Measurements from ENCODE around the gene SERPINB12.

The SERPINB12 gene, protein sequence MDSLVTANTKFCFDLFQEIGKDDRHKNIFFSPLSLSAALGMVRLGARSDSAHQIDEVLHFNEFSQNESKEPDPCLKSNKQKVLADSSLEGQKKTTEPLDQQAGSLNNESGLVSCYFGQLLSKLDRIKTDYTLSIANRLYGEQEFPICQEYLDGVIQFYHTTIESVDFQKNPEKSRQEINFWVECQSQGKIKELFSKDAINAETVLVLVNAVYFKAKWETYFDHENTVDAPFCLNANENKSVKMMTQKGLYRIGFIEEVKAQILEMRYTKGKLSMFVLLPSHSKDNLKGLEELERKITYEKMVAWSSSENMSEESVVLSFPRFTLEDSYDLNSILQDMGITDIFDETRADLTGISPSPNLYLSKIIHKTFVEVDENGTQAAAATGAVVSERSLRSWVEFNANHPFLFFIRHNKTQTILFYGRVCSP

DNA sequence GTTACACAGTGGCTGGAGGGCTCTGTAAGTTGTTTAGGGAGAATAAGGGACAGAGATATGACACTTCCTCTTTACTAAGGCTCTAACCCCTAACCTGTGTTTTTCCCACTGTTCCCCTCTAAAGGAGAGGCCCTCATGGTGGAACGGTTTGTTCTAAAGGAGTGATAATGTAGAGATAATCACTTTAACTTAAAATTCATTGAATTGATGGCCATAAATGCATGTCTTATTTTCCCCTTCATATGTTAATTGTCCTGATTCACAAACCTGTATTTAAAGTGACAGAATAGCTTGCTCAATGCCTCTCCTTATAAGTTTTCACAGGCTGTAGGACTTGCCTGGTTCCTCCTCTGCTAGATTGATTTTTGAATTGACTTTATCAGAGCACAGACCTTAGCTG is at the start of gene SERPINB12:
Gene SERPINB12, plus strand, starts transcription at position 301 of the 400 bp plus-strand sequence. CDS start 13,791 bp downstream, outside the sequence.
- no peak for DNase-seq

- no peak for DNase-seq
Measured at GRCh38 chr18:63492851-63493250, 49.3 kb upstream of the SERPINB12 start.

DNA sequence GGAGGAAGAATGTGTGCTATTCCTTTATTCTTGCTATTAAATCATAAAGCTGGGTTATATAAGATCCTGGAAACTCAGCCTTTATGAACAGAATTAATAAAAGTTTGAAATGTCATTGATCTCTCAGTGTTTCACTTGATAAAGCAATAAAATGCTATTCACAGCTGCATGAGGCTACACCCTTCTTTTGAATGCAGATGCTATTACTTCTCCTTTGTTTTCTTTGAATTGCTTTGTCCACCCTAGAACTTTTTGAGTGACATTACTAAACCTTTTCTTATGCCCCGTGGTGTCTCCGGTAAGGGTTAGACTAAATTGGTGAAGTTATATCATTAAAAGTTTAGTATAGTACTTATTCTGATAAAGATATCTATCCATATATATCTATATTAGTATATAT is 46.5 kb upstream of the SERPINB12 start:
- no peak for DNase-seq

DNA sequence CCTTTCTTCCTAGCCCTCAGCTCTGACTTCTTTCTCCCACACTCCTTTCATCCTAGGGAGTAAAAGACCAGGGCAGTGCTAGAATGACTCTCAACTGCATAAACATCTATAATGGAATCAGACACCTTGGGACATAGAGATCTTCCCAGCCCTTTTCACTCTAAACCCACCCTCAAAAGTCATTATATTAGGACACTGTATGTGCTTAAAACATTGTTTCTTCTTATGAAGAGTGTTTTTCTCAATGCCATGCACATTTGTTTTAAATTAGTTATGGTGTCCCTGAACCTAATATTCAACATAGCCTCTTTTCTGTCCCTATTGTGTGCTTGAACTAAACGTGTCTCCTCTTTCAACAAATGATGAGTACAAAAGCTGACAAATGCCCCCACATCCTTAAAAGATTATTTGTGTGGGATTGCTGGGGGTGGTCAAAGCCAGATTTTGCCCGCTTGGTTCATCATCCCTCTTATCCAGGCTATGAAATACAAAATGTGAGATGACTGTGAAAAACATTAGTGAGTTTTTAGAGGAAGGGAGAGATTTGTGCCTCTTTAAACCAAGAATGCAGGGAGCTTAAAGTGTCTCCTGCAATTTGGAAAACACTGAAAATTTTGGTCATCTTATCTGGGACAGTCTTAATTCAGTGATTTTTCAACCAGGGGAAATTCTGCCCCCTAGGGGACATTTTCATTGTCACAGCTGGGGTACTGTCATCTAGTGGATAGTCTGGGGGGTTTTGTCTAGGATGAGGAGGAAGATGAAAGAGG is 36.4 kb upstream of the SERPINB12 start:
- no peak for DNase-seq

DNA sequence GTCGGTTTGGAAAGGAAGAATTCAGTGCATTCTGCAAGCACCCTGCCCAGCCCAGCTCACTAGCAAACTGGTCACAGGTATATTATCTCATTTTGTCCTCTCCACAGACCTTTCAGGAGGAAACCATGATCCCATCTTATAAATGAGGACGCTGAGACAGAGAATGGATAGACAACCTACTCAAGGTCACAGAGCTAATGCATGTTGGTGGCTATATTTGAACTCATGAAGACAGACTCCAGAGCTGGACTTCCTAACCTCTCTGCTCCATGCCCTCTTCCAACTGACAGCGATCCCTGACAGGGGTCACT is 35.9 kb upstream of the SERPINB12 start:
- DNase-seq: no peak

- no peak for DNase-seq
Measured at GRCh38 chr18:63508596-63508995, 33.6 kb upstream of the SERPINB12 start.

DNA sequence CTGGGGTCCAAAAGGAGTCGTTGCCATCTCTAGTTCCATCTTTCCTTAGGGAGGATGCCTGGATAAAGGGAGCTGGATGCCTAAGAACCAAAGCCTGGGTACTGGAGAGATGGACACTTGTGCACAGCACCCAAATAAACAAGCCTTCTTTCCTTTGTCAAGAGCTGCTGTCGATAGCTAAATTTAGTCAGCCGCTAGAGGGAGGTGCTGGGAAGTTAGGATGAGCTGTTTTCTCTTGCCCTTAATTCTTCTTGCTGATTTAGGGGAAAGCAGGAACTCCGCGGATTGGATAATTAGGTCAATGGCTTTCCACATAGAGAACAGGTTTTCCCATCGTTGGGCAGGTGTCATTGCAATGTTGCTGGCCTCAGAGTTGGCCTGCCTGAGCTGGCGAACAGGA is 30.9 kb upstream of the SERPINB12 start:
- peak; percentile 10 for DNase-seq

- DNase-seq: no peak
Measured at GRCh38 chr18:63514326-63514725, 27.8 kb upstream of the SERPINB12 start.

GRCh38 chr18:63514888-63515678 is 27.1 kb upstream of the SERPINB12 start:
- no peak for DNase-seq

- DNase-seq: no peak
Measured at GRCh38 chr18:63515801-63516200, 26.4 kb upstream of the SERPINB12 start.

- peak; percentile 85 for DNase-seq
Measured at GRCh38 chr18:63518178-63519012, 23.8 kb upstream of the SERPINB12 start.

DNA sequence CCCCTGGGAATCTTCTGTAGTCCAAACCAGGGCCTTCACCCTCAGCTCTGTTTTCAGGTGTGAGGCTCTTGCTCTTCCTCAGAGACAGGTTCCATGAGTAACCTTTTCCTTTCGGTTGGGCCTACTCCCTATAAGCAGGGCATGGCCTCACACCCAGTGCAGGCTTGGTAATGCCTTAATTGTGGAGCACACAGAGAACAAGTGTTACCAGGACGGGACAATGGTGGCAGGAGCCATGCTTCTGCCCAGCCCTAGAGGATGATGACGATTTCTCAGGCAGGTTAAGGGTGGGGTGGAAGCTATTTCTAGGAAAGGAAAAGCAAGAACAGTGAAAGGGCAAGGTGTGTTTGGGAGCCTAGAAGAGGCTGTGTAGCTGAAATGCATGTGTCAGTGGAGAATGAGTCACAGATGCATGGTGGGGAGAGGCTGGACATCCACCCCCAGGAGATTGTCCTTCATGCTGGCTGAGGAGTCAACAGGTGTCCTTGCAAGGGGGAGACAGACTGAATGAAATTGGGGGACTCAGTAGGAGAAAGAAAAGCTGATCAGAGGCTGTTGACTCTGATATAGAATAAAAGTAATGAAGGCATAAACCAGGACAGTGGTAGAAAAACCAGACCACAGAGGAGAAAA is 22.0 kb upstream of the SERPINB12 start:
- DNase-seq: no peak

DNA sequence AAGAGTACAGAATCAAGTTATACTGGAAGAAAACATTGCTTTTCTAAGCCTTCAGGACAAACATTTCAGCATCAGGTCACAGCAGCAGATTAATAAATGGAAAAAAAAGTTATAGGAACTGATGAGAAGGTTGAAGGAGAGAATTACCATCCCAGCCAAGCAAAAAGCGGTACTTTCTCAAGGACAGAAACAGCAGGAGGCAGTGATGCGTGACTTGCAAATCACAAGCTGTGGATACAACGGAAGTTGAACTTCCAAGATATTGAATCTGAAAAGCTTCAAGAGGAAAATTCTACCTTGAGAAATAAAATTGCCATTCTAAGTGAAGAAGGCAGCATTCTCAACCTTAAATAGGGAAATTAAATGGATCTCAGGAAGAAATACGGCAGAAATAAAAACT is 18.5 kb upstream of the SERPINB12 start:
- DNase-seq: no peak

DNA sequence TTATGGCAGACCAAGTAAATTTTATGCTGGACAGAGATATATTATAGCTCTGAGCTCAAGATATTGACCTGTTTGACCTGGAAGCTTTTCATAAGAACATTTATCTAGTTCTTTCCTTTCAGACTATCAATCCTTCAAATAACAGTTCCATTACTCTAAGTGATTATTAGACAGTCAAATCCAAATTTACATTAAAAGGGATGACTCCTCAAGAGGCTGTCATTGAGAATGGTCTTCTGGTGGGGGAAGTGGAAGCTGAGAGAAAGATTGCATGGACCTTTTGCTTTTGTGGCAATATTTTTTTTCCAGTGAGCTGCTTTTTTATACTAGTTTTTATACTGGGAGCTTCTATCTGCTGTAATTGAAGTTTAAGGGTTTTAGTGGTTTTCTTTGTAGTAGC is 14.9 kb upstream of the SERPINB12 start:
- no peak for DNase-seq

GRCh38 chr18:63528863-63529492 is 13.2 kb upstream of the SERPINB12 start:
- no peak for DNase-seq

- no peak for DNase-seq
Measured at GRCh38 chr18:63532471-63532870, 9.7 kb upstream of the SERPINB12 start.

DNA sequence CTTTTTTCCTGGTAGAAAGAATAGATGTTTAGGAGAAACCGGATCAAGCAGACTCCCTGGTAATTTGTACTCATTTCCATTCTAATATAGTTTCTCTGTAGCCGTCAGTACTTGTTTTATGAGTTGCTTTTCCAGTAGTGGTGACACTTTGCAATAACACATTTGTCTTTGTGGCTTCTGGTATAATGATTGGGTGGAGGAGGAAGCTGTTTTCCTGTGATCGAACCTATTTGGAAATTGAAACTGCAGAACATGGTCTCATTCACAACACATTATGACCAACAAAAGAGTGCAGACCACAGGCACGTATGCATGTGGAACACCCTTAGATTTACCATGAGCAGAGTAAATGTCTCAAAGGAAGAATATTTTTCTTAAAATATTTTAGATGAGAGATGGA is 7.6 kb upstream of the SERPINB12 start:
- DNase-seq: no peak

DNA sequence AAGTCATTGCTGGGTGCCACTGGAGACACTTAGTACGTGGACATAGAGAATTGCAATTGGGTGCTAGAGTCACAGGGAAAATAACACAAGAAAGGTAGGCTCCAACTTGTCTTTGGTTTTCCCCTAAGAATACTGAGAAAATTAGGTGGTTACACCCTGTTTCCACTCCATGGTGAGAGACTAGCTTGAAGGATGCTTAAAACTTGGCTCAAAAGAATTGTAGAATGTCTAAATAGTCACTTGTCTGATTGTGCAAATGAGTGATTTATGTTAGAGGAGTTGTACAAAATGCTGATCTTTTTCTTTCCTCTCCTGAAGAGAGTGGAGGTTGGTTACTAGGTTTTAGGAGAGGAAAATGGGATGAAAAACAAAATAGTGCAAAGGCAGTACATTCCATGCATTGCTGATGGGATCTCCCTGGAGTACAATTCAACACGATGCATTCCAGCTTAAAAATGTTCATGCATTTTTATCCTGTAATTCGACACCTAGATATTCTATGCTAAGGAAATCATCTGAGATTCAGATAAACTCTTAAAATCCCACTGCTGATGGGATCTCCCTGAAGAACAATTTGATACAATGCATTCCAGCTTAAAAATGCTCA is 2.2 kb upstream of the SERPINB12 start:
- no peak for DNase-seq

GRCh38 chr18:63544017-63544416 is 1.8 kb downstream of the SERPINB12 start:
- no peak for DNase-seq

DNA sequence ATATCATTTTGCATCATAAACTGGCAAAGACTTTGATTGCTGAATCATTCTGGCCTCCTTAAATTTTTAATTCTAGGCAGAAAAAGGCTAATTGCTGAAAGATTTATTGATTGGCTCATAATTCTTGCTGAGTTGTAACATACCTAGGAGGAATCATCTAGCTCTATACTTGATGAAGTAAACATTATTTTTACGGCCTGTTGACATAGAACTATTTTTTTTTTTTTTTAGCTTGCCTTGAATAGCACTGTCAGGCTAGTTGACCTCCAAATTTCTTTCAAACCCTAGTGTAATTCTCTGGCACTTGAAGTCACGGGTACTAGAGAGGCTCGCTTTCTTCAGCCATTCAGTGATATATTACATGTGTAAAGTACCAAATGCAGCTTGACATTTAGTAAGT is 2.8 kb downstream of the SERPINB12 start:
- no peak for DNase-seq

GRCh38 chr18:63550068-63550467 is 7.9 kb downstream of the SERPINB12 start:
- no peak for DNase-seq
